PC-9 (cell line): ENCODE measurements around the gene NKX2-4. TPM values are rescaled to one million over a fixed set of nuclear protein-coding genes. Genes with fewer than 3 reads are reported as not detected.
"Not testable (repeated sequence)": the region's sequence is repeated elsewhere in the genome, so short reads cannot be mapped to it uniquely, and the experiment has no call there.

Experiments
- BruUV-seq: library from RNA; stranded (reverse); fragments of 400-500 nt; replicated peaks from 2 replicates; lab custom pipeline; 2021; lab: Mats Ljungman, UMichigan
- CTCF ChIA-PET: fragments of 300-600 bp; sonication (Branson Sonifier 250); formaldehyde crosslinking; loops from one replicate; lab custom pipeline; 2022; ENCODE audit warnings: antibody characterized with exemption; lab: Charles Lee
- POLR2A ChIA-PET: fragments of 300-600 bp; sonication (Branson Sonifier 250); formaldehyde crosslinking; loops from one replicate; lab custom pipeline; 2022; ENCODE audit warnings: antibody characterized with exemption; ENCODE audit not compliant: unreplicated experiment; lab: Charles Lee
- DNase-seq, 2 experiments: peaks; one replicate each; pipeline versions ENCODE4 v3.0.0 to v3.0.0-alpha.2; 2015 to 2022; ENCODE audit warnings: mixed read lengths in 1 of 2
- H2AFZ ChIP-seq: fragments of 200-600 bp; sonication (generic); 2 replicates; pipeline ENCODE4 v1.8.1; 2017; ENCODE audit warnings: antibody characterized with exemption
- H3F3A ChIP-seq: fragments of 200-600 bp; sonication (generic); 2 replicates; pipeline ENCODE4 v1.8.1; 2017; ENCODE audit warnings: antibody characterized with exemption, mild to moderate bottlenecking, low read depth; ENCODE audit not compliant: insufficient read depth
- H3K27ac ChIP-seq: fragments of 200-600 bp; sonication (generic); 2 replicates; pipeline ENCODE4 v1.6.1; 2016; ENCODE audit warnings: mixed run types
- H3K27me3 ChIP-seq: fragments of 200-600 bp; sonication (generic); 2 replicates; pipeline ENCODE4 v1.6.1; 2016; ENCODE audit warnings: low read depth, mixed run types; ENCODE audit not compliant: insufficient read depth
- H3K36me3 ChIP-seq: fragments of 200-600 bp; sonication (generic); 2 replicates; pipeline ENCODE4 v1.6.1; 2016; ENCODE audit warnings: low read depth, mixed run types
- H3K4me1 ChIP-seq: fragments of 200-600 bp; sonication (generic); replicated peaks from 2 replicates; pipeline ENCODE4 v1.6.1; 2016; ENCODE audit warnings: mixed run types; ENCODE audit not compliant: insufficient read depth
- H3K4me2 ChIP-seq: fragments of 200-600 bp; sonication (generic); 2 replicates; pipeline ENCODE4 v1.6.1; 2017; ENCODE audit warnings: mixed run types
- H3K4me3 ChIP-seq: fragments of 200-600 bp; sonication (generic); 2 replicates; pipeline ENCODE4 v1.6.1; 2016; ENCODE audit warnings: mixed run types
- H3K79me2 ChIP-seq: fragments of 200-600 bp; sonication (generic); 2 replicates; pipeline ENCODE4 v1.6.1; 2017; ENCODE audit warnings: low read depth, mixed run types
- H3K9me2 ChIP-seq: fragments of 200-600 bp; sonication (generic); 2 replicates; pipeline ENCODE4 v1.8.1; 2017; ENCODE audit warnings: mild to moderate bottlenecking; ENCODE audit not compliant: insufficient read depth
- H3K9me3 ChIP-seq: fragments of 200-600 bp; sonication (generic); 2 replicates; pipeline ENCODE4 v1.8.1; 2016; ENCODE audit warnings: low read depth; ENCODE audit not compliant: insufficient read depth
- H4K20me1 ChIP-seq: fragments of 200-600 bp; sonication (generic); 2 replicates; pipeline ENCODE4 v1.8.1; 2017; ENCODE audit not compliant: insufficient read depth
- EZH2 ChIP-seq: fragments of 200-600 bp; sonication (generic); IDR thresholded peaks from 2 replicates; pipeline ENCODE4 v1.8.0; 2017; ENCODE audit warnings: antibody characterized with exemption, low read depth
- intact Hi-C: fragments of 100-400 bp; cut with micrococcal nuclease; formaldehyde crosslinking; loops from one replicate; pipeline ENCODE4 v1.10.0; 2022; ENCODE audit not compliant: unreplicated experiment
- total RNA-seq: library from RNA; stranded (reverse); gene quantifications from 2 replicates; pipeline ENCODE4 v1.2.3, GENCODE V29; 2021
- TF ChIP-seq, protein P1 (sequence below): fragments of 200-600 bp; sonication (generic); conservative IDR thresholded peaks from 2 replicates; pipeline ENCODE4 v1.6.1; 2017; ENCODE audit warnings: mixed run types, antibody characterized with exemption, mild to moderate bottlenecking, moderate library complexity

The NKX2-4 gene
- total RNA-seq, 1 experiment from 2014 or later: not detected

DNA sequence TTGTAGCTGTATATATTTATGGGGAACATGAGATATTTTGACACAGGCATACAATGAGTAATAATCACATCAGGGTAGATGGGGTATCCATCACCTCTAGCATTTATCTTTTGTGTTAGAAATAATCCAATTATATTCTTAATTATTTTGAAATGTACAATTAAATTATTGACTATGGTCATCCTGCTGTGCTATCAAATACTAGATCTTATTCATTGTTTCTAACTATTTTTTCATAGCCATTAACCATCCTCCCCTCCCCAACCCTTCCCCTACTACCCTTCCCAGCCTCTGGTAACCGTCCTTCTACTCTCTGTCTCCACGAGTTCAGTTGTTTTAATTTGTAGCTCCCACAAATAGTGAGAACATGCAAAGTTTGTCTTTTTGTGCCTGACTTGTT, 28.5 kb downstream of the NKX2-4 start:
- no peaks in the 10 kb centered on the region; the same call in 1 of the 2 replicates for H3K79me2 ChIP-seq
- no peak overlapping the region for H3K4me2 ChIP-seq
- H3F3A ChIP-seq: 0 out of 2 replicates have a peak, but pooled peaks cover 4% of the 10 kb centered on the region
- no TSS peak for BruUV-seq
- intact Hi-C loops: no loop called here
- no peak for DNase-seq
- no peak overlapping the region for H2AFZ ChIP-seq
- H4K20me1 ChIP-seq: peaks cover 12% of the 10 kb centered on the region
- no peaks in the 10 kb centered on the region for H3K9me2 ChIP-seq
- no peak overlapping the region for H3K27ac ChIP-seq
- no peak overlapping the region for H3K4me3 ChIP-seq
- no peaks in the 10 kb centered on the region for H3K27me3 ChIP-seq
- H3K36me3 ChIP-seq: peaks cover 7% of the 10 kb centered on the region
- ChIA-PET POLR2A (no interaction called here), CTCF (no interaction called here)
- no peaks in the 10 kb centered on the region for H3K4me1 ChIP-seq
- TF ChIP-seq, protein P1, sequence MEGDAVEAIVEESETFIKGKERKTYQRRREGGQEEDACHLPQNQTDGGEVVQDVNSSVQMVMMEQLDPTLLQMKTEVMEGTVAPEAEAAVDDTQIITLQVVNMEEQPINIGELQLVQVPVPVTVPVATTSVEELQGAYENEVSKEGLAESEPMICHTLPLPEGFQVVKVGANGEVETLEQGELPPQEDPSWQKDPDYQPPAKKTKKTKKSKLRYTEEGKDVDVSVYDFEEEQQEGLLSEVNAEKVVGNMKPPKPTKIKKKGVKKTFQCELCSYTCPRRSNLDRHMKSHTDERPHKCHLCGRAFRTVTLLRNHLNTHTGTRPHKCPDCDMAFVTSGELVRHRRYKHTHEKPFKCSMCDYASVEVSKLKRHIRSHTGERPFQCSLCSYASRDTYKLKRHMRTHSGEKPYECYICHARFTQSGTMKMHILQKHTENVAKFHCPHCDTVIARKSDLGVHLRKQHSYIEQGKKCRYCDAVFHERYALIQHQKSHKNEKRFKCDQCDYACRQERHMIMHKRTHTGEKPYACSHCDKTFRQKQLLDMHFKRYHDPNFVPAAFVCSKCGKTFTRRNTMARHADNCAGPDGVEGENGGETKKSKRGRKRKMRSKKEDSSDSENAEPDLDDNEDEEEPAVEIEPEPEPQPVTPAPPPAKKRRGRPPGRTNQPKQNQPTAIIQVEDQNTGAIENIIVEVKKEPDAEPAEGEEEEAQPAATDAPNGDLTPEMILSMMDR: no peak
- TF ChIP-seq EZH2: no peak
- no peaks in the 10 kb centered on the region for H3K9me3 ChIP-seq

DNA sequence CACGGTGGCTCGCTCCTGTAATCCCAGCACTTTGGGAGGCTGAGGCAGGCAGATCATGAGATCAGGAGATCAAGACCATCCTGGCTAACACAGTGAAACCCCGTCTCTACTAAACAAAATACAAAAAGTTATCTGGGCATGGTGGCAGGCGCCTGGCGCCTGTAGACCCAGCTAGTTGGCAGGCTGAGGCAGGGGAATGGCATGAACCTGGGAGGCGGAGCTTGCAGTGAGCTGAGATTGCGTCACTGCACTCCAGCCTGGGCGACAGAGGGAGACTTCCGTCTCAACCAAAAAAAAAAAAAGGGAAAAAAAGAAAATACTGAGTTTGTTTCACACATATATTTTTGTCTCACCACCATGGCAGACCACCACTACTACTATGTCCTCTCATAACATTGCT, 31.1 kb downstream of the NKX2-4 start:
- POLR2A ChIA-PET, H3K27ac ChIP-seq, H3K4me1 ChIP-seq, DNase-seq, H3K9me3 ChIP-seq, H3K36me3 ChIP-seq, BruUV-seq, H3K27me3 ChIP-seq, H2AFZ ChIP-seq, intact Hi-C loops, H3F3A ChIP-seq, H3K9me2 ChIP-seq, H3K4me2 ChIP-seq, CTCF ChIA-PET, H3K79me2 ChIP-seq, H3K4me3 ChIP-seq: not testable (repeated sequence)
- peaks cover 14% of the 10 kb centered on the region for H4K20me1 ChIP-seq

DNA sequence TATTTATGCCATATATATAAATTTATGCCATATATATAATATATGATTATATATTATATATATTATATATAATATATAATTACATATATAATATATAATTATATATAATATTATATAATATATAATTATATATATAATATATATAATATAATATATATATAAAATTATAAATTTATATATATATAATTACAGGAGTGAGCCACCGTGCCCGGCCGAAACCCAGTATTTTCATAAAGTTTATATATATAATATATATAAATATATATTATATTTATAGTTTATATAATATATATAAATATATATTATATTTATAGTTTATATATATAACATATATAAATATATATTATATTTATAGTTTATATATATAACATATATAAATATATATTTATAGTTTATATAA, 31.6 kb downstream of the NKX2-4 start:
- Histone ChIP-seq H2AFZ (no peak overlapping the region), H3K4me1 (no peaks in the 10 kb centered on the region), H3K27ac (no peak overlapping the region), H3K9me2 (no peaks in the 10 kb centered on the region), H3K4me3 (no peak overlapping the region), H3K4me2 (no peak overlapping the region), H3K36me3 (peaks cover 7% of the 10 kb centered on the region), H3K9me3 (no peaks in the 10 kb centered on the region), H3F3A (0 out of 2 replicates have a peak, but pooled peaks cover 4% of the 10 kb centered on the region), H3K27me3 (no peaks in the 10 kb centered on the region), H4K20me1 (peaks cover 15% of the 10 kb centered on the region), H3K79me2 (no peaks in the 10 kb centered on the region; the same call in 1 of the 2 replicates)
- ChIA-PET POLR2A (interaction anchor here (0.6 kb wide), 1 partner anchor 211 kb away, joined by 28 read pairs; no protein-coding TSS in a partner anchor), CTCF (no interaction called here)
- intact Hi-C loops: no loop called here
- DNase-seq: no peak
- TF ChIP-seq, protein P1: no peak
- no peak for TF ChIP-seq EZH2
- BruUV-seq: no TSS peak

DNA sequence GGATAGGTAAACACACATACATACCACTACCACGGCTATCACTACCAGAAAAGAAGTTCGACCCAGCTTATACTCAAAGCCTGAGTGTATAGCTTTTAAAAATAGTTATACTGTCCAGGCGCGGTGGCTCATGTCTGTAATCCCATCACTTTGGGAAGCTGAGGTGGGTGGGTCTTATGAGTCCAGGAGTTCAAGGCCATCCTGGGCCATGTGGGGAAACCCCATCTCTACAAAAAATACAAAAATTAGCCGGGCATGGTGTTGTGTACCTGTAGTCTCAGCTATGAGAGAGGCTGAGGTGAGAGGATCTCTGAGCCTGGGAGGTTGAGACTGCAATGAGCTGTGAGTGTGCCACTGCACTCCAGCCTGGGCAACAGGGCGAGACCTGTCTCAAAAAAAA, 32.9 kb downstream of the NKX2-4 start:
- POLR2A ChIA-PET: no interaction called here
- TF ChIP-seq EZH2: no peak
- TF ChIP-seq, protein P1: no peak
- intact Hi-C loops: no loop called here

More for the DNA sequence above, 32.9 kb downstream of the NKX2-4 start:
- no peaks in the 10 kb centered on the region for H3K4me1 ChIP-seq
- no peak overlapping the region for H3K27ac ChIP-seq
- no peak overlapping the region for H2AFZ ChIP-seq
- no peak for DNase-seq
- H3F3A ChIP-seq: 0 out of 2 replicates have a peak, but pooled peaks cover 4% of the 10 kb centered on the region
- H3K27me3 ChIP-seq: no peaks in the 10 kb centered on the region
- no peak overlapping the region for H3K4me3 ChIP-seq
- H3K4me2 ChIP-seq: no peak overlapping the region
- H4K20me1 ChIP-seq: peaks cover 10% of the 10 kb centered on the region
- H3K9me2 ChIP-seq: no peaks in the 10 kb centered on the region
- no peaks in the 10 kb centered on the region for H3K9me3 ChIP-seq
- no TSS peak for BruUV-seq
- H3K79me2 ChIP-seq: no peaks in the 10 kb centered on the region; the same call in 1 of the 2 replicates
- CTCF ChIA-PET: no interaction called here
- peaks cover 7% of the 10 kb centered on the region for H3K36me3 ChIP-seq
